Amniotic stem cell (primary cell): ENCODE results near the gene PRDM2.

Source experiments
- DNase-seq: peaks from one replicate; lab custom pipeline; 2025; lab: John Stamatoyannopoulos, UW

Gene PRDM2

GRCh38 chr1:13842497-13842896, 142.5 kb downstream of the PRDM2 start:
- DNase-seq = no peak

- no peak for DNase-seq
Observed at GRCh38 chr1:13851726-13852125, 151.7 kb downstream of the PRDM2 start.

- DNase-seq = no peak
Observed at GRCh38 chr1:13855554-13855953, 155.6 kb downstream of the PRDM2 start.

- DNase-seq = no peak
Observed at GRCh38 chr1:13860031-13860430, 160.0 kb downstream of the PRDM2 start.

- DNase-seq = no peak
Observed at GRCh38 chr1:13864760-13865159, 164.8 kb downstream of the PRDM2 start.

GRCh38 chr1:13865851-13866250, 165.9 kb downstream of the PRDM2 start:
- DNase-seq = no peak

GRCh38 chr1:13867603-13868002, 167.6 kb downstream of the PRDM2 start:
- DNase-seq = no peak

GRCh38 chr1:13869172-13869797, 169.3 kb downstream of the PRDM2 start:
- DNase-seq = no peak

GRCh38 chr1:13871413-13871812, 171.4 kb downstream of the PRDM2 start:
- DNase-seq = no peak

- DNase-seq = no peak
Observed at GRCh38 chr1:13871886-13872285, 171.9 kb downstream of the PRDM2 start.

GRCh38 chr1:13873032-13873431, 173.0 kb downstream of the PRDM2 start:
- DNase-seq = no peak
